ACC112 (cell line): ENCODE results near the gene TPBG.
A peak's percentile ranks its signal among the peaks of the same experiment; 100 is the strongest.

Source experiments
- H2AFZ ChIP-seq: fragments of 200-600 bp; sonication (generic); one replicate; pipeline ENCODE4 v1.6.0; 2017; ENCODE audit warnings: antibody characterized with exemption, low read length; ENCODE audit not compliant: unreplicated experiment
- H3K27ac ChIP-seq: fragments of 200-600 bp; sonication (generic); 2 replicates; pipeline ENCODE4 v1.5.1; 2014; ENCODE audit warnings: low read depth, mild to moderate bottlenecking, antibody characterized with exemption, low read length, moderate library complexity
- H3K27me3 ChIP-seq: fragments of 200-600 bp; sonication (generic); 2 replicates; pipeline ENCODE4 v1.6.1; 2014; ENCODE audit warnings: mild to moderate bottlenecking, antibody characterized with exemption, low read length, moderate library complexity, mixed read lengths; ENCODE audit not compliant: insufficient read depth
- H3K36me3 ChIP-seq: fragments of 200-600 bp; sonication (generic); 2 replicates; pipeline ENCODE4 v1.6.1; 2016; ENCODE audit warnings: mild to moderate bottlenecking, antibody characterized with exemption, low read length, moderate library complexity, mixed read lengths; ENCODE audit not compliant: insufficient read depth
- H3K4me1 ChIP-seq: fragments of 200-600 bp; sonication (generic); one replicate; pipeline ENCODE4 v1.6.1; 2016; ENCODE audit warnings: low read length, mixed read lengths; ENCODE audit not compliant: insufficient read depth, unreplicated experiment, control insufficient read depth
- H3K4me3 ChIP-seq: fragments of 200-600 bp; sonication (generic); 2 replicates; pipeline ENCODE4 v1.5.1; 2014; ENCODE audit warnings: mild to moderate bottlenecking, low read depth, low read length
- H3K79me2 ChIP-seq: fragments of 200-600 bp; sonication (generic); one replicate; pipeline ENCODE4 v1.6.0; 2016; ENCODE audit warnings: low read length; ENCODE audit not compliant: control insufficient read depth, unreplicated experiment, insufficient read depth

Gene TPBG

GRCh38 chr6:82410151-82410648 is 46.6 kb downstream of the TPBG start:
- H3K4me1 ChIP-seq: peaks cover 37% of the 10 kb centered on the region
- H3K36me3 ChIP-seq: no peaks in the 10 kb centered on the region
- H2AFZ ChIP-seq: no peak overlapping the region
- H3K27me3 ChIP-seq: no peaks in the 10 kb centered on the region
- 0 out of 2 replicates have a peak overlapping the region, but pooled peaks have one; percentile 34 for H3K4me3 ChIP-seq
- peak overlapping the region; percentile 98 for H3K27ac ChIP-seq
- H3K79me2 ChIP-seq: no peaks in the 10 kb centered on the region

- Histone ChIP-seq H3K27me3 (no peaks in the 10 kb centered on the region), H3K79me2 (no peaks in the 10 kb centered on the region), H3K4me1 (peaks cover 38% of the 10 kb centered on the region), H3K4me3 (no peak overlapping the region), H2AFZ (no peak overlapping the region), H3K27ac (no peak overlapping the region), H3K36me3 (no peaks in the 10 kb centered on the region)
These were observed 50.3 kb downstream of the TPBG start for GRCh38 chr6:82413868-82414267.

DNA sequence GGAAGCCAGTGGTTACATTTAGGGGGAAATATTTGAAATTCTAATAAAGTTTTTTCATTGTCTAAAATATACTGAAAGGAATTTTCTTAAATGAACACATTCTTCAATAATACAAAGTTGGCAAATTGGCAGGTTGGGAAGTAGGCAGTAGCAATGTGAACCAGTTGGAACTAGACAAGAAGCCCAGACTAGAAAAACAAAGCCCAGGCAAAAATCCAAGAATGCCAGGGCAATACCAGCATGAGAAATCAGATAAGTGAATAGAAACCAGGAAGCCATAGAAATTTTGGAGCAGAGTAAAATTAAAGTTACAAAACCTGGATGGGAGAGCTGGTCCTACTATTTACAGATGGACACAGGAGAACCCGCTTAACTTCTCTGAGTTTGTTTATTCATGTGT is 52.2 kb downstream of the TPBG start:
- H3K4me3 ChIP-seq: no peak overlapping the region
- H3K4me1 ChIP-seq: peaks cover 24% of the 10 kb centered on the region
- H3K79me2 ChIP-seq: no peaks in the 10 kb centered on the region
- H3K27ac ChIP-seq: peak overlapping the region; percentile 38
- no peaks in the 10 kb centered on the region for H3K36me3 ChIP-seq
- H3K27me3 ChIP-seq: no peaks in the 10 kb centered on the region
- peak overlapping the region; percentile 59 for H2AFZ ChIP-seq

GRCh38 chr6:82416346-82416745 is 52.7 kb downstream of the TPBG start:
- Histone ChIP-seq H3K27ac (peak overlapping the region; percentile 38), H2AFZ (peak overlapping the region; percentile 59), H3K4me1 (peaks cover 19% of the 10 kb centered on the region), H3K79me2 (no peaks in the 10 kb centered on the region), H3K27me3 (no peaks in the 10 kb centered on the region), H3K36me3 (no peaks in the 10 kb centered on the region), H3K4me3 (no peak overlapping the region)
